C4-2B (cell line): Measurements from ENCODE around the gene ZNF467.

Source experiments
- ZFX ChIP-seq: fragments of 450-650 bp; IDR thresholded peaks from 2 replicates; pipeline ENCODE4 v1.6.1; 2017
- TF ChIP-seq, protein P1 (sequence below): fragments of 450-650 bp; conservative IDR thresholded peaks from 2 replicates; pipeline ENCODE4 v1.5.1; 2017; ENCODE audit warnings: mild to moderate bottlenecking

DNA sequence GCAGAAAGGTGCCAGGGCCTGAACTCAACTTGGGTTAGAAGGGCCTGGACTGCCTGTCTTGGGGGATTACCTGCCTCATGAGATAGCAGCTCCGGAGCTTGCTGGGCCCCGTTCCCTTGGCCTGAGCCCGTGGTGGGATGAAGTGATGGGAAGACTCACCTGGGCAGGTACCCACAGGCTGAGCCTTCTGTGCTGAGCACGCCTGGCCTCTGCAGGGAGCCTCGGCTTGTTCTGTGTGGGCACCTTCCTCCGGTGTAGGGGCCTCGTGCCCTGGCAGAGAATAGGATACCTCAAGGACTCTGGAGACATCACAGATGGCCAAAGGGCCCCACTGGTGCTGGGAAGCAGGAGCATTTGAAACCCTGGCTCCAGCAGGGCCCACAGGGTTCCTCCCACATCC lies 4.5 kb downstream of the ZNF467 start:
- TF ChIP-seq, protein P1, sequence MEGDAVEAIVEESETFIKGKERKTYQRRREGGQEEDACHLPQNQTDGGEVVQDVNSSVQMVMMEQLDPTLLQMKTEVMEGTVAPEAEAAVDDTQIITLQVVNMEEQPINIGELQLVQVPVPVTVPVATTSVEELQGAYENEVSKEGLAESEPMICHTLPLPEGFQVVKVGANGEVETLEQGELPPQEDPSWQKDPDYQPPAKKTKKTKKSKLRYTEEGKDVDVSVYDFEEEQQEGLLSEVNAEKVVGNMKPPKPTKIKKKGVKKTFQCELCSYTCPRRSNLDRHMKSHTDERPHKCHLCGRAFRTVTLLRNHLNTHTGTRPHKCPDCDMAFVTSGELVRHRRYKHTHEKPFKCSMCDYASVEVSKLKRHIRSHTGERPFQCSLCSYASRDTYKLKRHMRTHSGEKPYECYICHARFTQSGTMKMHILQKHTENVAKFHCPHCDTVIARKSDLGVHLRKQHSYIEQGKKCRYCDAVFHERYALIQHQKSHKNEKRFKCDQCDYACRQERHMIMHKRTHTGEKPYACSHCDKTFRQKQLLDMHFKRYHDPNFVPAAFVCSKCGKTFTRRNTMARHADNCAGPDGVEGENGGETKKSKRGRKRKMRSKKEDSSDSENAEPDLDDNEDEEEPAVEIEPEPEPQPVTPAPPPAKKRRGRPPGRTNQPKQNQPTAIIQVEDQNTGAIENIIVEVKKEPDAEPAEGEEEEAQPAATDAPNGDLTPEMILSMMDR: no peak
- TF ChIP-seq ZFX: no peak
